EH (cell line): ENCODE results near the gene ST3GAL3.
A peak's percentile ranks its signal among the peaks of the same experiment; 100 is the strongest.

Experiments used
- DNase-seq: peaks from one replicate; pipeline ENCODE4 v3.0.0-alpha.2; 2015; ENCODE audit warnings: low read depth

Gene ST3GAL3

GRCh38 chr1:43851561-43852338 is 144.4 kb downstream of the ST3GAL3 start:
- no peak for DNase-seq

GRCh38 chr1:43853161-43853921 is 146.0 kb downstream of the ST3GAL3 start:
- DNase-seq, result peak; percentile 80

GRCh38 chr1:43854473-43854872 is 147.1 kb downstream of the ST3GAL3 start:
- DNase-seq, result no peak

GRCh38 chr1:43856188-43856587 is 148.9 kb downstream of the ST3GAL3 start:
- DNase-seq, result no peak

- no peak for DNase-seq
Observed at GRCh38 chr1:43857163-43857562, 149.8 kb downstream of the ST3GAL3 start.

GRCh38 chr1:43858324-43858723 is 151.0 kb downstream of the ST3GAL3 start:
- peak; percentile 99 for DNase-seq

GRCh38 chr1:43861337-43861736 is 154.0 kb downstream of the ST3GAL3 start:
- DNase-seq, result peak; percentile 61

GRCh38 chr1:43861988-43862735 is 154.8 kb downstream of the ST3GAL3 start:
- DNase-seq, result no peak

GRCh38 chr1:43864111-43865045 is 157.0 kb downstream of the ST3GAL3 start:
- DNase-seq, result no peak

- no peak for DNase-seq
Observed at GRCh38 chr1:43866201-43866600, 158.9 kb downstream of the ST3GAL3 start.

GRCh38 chr1:43867976-43868740 is 160.8 kb downstream of the ST3GAL3 start:
- peak; percentile 58 for DNase-seq

GRCh38 chr1:43868741-43869067 is 161.4 kb downstream of the ST3GAL3 start:
- DNase-seq, result peak; percentile 90

GRCh38 chr1:43870306-43870705 is 163.0 kb downstream of the ST3GAL3 start:
- no peak for DNase-seq

- no peak for DNase-seq
Observed at GRCh38 chr1:43871181-43871910, 164.0 kb downstream of the ST3GAL3 start.

- DNase-seq, result peak; percentile 22
Observed at GRCh38 chr1:43872280-43872679, 164.9 kb downstream of the ST3GAL3 start.

GRCh38 chr1:43873851-43874250 is 166.5 kb downstream of the ST3GAL3 start:
- no peak for DNase-seq

GRCh38 chr1:43874716-43875115 is 167.4 kb downstream of the ST3GAL3 start:
- DNase-seq, result no peak

GRCh38 chr1:43875331-43875730 is 168.0 kb downstream of the ST3GAL3 start:
- DNase-seq, result no peak

- no peak for DNase-seq
Observed at GRCh38 chr1:43877101-43877500, 169.8 kb downstream of the ST3GAL3 start.

GRCh38 chr1:43878440-43878839 is 171.1 kb downstream of the ST3GAL3 start:
- DNase-seq, result peak; percentile 45
